CD4-positive, alpha-beta T cell (primary cell): ENCODE data around the gene CCP110. TPM values are rescaled to one million over a fixed set of nuclear protein-coding genes. Genes with fewer than 3 reads are reported as not detected.

Source experiments
- ATAC-seq: fragments of 200-7000 bp; cut with Tn5 transposase; one replicate; pipeline ENCODE4 v1.10.0; 2022; ENCODE audit warnings: mild to moderate bottlenecking; ENCODE audit not compliant: poor library complexity
- CTCF ChIA-PET: fragments of 350-600 bp; sonication (Branson Sonifier 250); formaldehyde crosslinking; loops from one replicate; lab custom pipeline; 2021; ENCODE audit warnings: antibody characterized with exemption, inconsistent platforms; lab: Charles Lee
- POLR2A ChIA-PET: fragments of 350-600 bp; sonication (Branson Sonifier 250); formaldehyde crosslinking; loops from one replicate; lab custom pipeline; 2021; ENCODE audit warnings: antibody characterized with exemption, inconsistent platforms; lab: Charles Lee
- DNase-seq, 14 experiments: peaks; one replicate each; pipeline ENCODE4 v3.0.0-alpha.2; 2013 to 2020; ENCODE audit warnings: mixed read lengths in 2 of 14
- H3K27ac ChIP-seq, 2 donors: one replicate each; pipeline versions ENCODE4 v1.5.1 to v1.7.0; 2013; ENCODE audit warnings: low read length in 2 of 2, low read depth in 1 of 2, mild to moderate bottlenecking in 1 of 2
- H3K27me3 ChIP-seq, 2 experiments: 1 replicate in 1 of 2; 2 replicates in 1 of 2; pipeline versions ENCODE4 v1.6.1 to v1.7.0; 2013; ENCODE audit warnings: low read length in 2 of 2, control low read depth in 1 of 2, mild to moderate bottlenecking in 1 of 2, moderate library complexity in 1 of 2; ENCODE audit not compliant: insufficient read depth in 2 of 2, control insufficient read depth in 1 of 2
- H3K36me3 ChIP-seq: one replicate; pipeline ENCODE4 v1.6.1; 2013; ENCODE audit warnings: low read length, control low read depth; ENCODE audit not compliant: insufficient read depth
- H3K4me1 ChIP-seq: one replicate; pipeline ENCODE4 v1.6.1; 2013; ENCODE audit warnings: low read length, control low read depth; ENCODE audit not compliant: insufficient read depth
- H3K4me3 ChIP-seq: one replicate; pipeline ENCODE4 v1.5.1; 2013; ENCODE audit warnings: mild to moderate bottlenecking, low read length, moderate library complexity
- H3K9me3 ChIP-seq, 2 experiments: 1 replicate in 1 of 2; 2 replicates in 1 of 2; pipeline versions ENCODE4 v1.6.1 to v1.7.0; 2013; ENCODE audit warnings: low read length in 2 of 2, mild to moderate bottlenecking in 2 of 2, control low read depth in 1 of 2, moderate library complexity in 1 of 2; ENCODE audit not compliant: control insufficient read depth in 1 of 2, insufficient read depth in 1 of 2
- H3K27ac Mint-ChIP-seq: one replicate; pipeline ENCODE4 v1.8.0; 2020; ENCODE audit warnings: mixed read lengths
- H3K27me3 Mint-ChIP-seq: one replicate; pipeline ENCODE4 v1.8.0; 2021; ENCODE audit warnings: mixed read lengths
- H3K36me3 Mint-ChIP-seq: one replicate; pipeline ENCODE4 v1.8.0; 2021; ENCODE audit warnings: low read depth, mixed read lengths
- H3K4me1 Mint-ChIP-seq: one replicate; pipeline ENCODE4 v1.8.0; 2021; ENCODE audit warnings: low read depth, mixed read lengths
- H3K4me3 Mint-ChIP-seq: one replicate; pipeline ENCODE4 v1.8.0; 2020; ENCODE audit warnings: mild to moderate bottlenecking, mixed read lengths
- H3K9me3 Mint-ChIP-seq: one replicate; pipeline ENCODE4 v1.8.0; 2020; ENCODE audit warnings: mixed read lengths
- intact Hi-C, 2 experiments: fragments of 100-400 bp; cut with DNase I in 1 of 2; cut with micrococcal nuclease in 1 of 2; formaldehyde crosslinking; loops; one replicate each; pipeline versions ENCODE4 v1.15.1 to v1.9.0; 2023 to 2025; cut with DNase I, micrococcal nuclease
- total RNA-seq, 174 experiments: library from RNA in 2 of 174; stranded (reverse) in 2 of 174; gene quantifications; one replicate each; pipeline ENCODE4 v1.2.3 and lab custom pipeline; 2021 to 2026
- TF ChIP-seq, protein P1 (sequence below): fragments of 200-600 bp; IDR thresholded peaks from one replicate; pipeline ENCODE4 v1.8.0; 2022; ENCODE audit warnings: antibody characterized with exemption, mild to moderate bottlenecking

The CCP110 gene
- total RNA-seq, 2 experiments from 2014 or later: 14.8 to 15.4 TPM

DNA sequence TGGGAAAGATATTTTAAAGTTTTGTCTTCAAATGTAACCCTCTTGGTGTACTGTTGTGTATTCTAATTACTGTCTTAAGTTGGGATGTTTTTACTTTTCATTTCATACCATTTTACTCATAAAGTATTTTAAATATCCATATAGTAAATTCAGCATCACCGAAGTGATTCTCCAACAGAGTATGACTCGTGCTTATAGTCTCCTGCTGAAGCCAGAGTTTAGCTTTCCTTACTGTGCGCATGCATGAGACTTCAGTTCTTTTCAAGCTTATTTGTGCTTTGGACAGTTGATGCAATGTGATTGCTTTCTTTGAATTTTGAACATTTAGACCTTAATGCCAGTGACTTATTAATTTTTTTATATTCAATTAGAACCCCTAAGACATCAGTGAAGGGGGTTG is 24.4 kb downstream of the CCP110 start:
- TF ChIP-seq, protein P1, sequence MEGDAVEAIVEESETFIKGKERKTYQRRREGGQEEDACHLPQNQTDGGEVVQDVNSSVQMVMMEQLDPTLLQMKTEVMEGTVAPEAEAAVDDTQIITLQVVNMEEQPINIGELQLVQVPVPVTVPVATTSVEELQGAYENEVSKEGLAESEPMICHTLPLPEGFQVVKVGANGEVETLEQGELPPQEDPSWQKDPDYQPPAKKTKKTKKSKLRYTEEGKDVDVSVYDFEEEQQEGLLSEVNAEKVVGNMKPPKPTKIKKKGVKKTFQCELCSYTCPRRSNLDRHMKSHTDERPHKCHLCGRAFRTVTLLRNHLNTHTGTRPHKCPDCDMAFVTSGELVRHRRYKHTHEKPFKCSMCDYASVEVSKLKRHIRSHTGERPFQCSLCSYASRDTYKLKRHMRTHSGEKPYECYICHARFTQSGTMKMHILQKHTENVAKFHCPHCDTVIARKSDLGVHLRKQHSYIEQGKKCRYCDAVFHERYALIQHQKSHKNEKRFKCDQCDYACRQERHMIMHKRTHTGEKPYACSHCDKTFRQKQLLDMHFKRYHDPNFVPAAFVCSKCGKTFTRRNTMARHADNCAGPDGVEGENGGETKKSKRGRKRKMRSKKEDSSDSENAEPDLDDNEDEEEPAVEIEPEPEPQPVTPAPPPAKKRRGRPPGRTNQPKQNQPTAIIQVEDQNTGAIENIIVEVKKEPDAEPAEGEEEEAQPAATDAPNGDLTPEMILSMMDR: no peak
- peaks cover 49% of the 10 kb centered on the region for H3K36me3 Mint-ChIP-seq
- ChIA-PET CTCF (no interaction called here), POLR2A (no interaction called here)
- DNase-seq: no peak
- no peaks in the 10 kb centered on the region for H3K9me3 Mint-ChIP-seq
- ATAC-seq: no peak
- H3K4me3 Mint-ChIP-seq: no peak overlapping the region
- Histone ChIP-seq H3K9me3 (no peaks in the 10 kb centered on the region), H3K4me3 (no peak overlapping the region), H3K27ac (no peak overlapping the region), H3K36me3 (peaks cover 18% of the 10 kb centered on the region), H3K4me1 (no peaks in the 10 kb centered on the region), H3K27me3 (no peaks in the 10 kb centered on the region)
- intact Hi-C loops: no loop called here
- no peak overlapping the region for H3K27ac Mint-ChIP-seq
- H3K27me3 Mint-ChIP-seq: no peaks in the 10 kb centered on the region
- no peaks in the 10 kb centered on the region for H3K4me1 Mint-ChIP-seq

DNA sequence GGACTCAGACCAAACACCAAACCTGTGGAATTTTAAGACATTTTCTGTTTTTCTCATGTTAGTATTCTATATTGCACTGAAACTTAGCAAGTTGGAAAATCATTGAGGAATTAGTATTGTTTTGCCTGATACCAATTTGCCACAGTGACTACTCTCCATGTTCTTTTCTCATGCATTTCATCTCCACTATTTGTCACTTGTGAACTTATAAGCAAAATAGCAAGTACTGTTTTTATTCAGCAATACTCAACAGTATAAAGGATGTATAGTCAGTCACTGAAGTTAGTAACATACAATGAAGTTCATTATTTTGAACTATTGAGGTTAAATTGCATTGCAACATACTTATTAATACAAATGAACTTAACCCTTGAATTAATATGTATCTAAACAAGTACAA is 25.9 kb downstream of the CCP110 start:
- peaks cover 34% of the 10 kb centered on the region for H3K36me3 Mint-ChIP-seq
- Histone ChIP-seq H3K27ac (no peak overlapping the region), H3K27me3 (no peaks in the 10 kb centered on the region), H3K9me3 (no peaks in the 10 kb centered on the region), H3K4me1 (peaks cover 6% of the 10 kb centered on the region), H3K4me3 (no peak overlapping the region), H3K36me3 (peaks cover 9% of the 10 kb centered on the region)
- TF ChIP-seq, protein P1: no peak
- ChIA-PET POLR2A (no interaction called here), CTCF (interaction anchor here (1.5 kb wide), 1 partner anchor 20 kb away, joined by 3 read pairs; no protein-coding TSS in a partner anchor)
- intact Hi-C loops: loop anchor here in 1 of 2 experiments (10.0 kb wide), 3 partner anchors 755 to 1955 kb away; partner anchors contain the start of genes RPS15A and THUMPD1
- no peaks in the 10 kb centered on the region for H3K9me3 Mint-ChIP-seq
- H3K4me3 Mint-ChIP-seq: no peak overlapping the region
- peaks cover 4% of the 10 kb centered on the region for H3K4me1 Mint-ChIP-seq
- H3K27ac Mint-ChIP-seq: no peak overlapping the region
- DNase-seq (no peak), ATAC-seq (no peak)
- no peaks in the 10 kb centered on the region for H3K27me3 Mint-ChIP-seq

DNA sequence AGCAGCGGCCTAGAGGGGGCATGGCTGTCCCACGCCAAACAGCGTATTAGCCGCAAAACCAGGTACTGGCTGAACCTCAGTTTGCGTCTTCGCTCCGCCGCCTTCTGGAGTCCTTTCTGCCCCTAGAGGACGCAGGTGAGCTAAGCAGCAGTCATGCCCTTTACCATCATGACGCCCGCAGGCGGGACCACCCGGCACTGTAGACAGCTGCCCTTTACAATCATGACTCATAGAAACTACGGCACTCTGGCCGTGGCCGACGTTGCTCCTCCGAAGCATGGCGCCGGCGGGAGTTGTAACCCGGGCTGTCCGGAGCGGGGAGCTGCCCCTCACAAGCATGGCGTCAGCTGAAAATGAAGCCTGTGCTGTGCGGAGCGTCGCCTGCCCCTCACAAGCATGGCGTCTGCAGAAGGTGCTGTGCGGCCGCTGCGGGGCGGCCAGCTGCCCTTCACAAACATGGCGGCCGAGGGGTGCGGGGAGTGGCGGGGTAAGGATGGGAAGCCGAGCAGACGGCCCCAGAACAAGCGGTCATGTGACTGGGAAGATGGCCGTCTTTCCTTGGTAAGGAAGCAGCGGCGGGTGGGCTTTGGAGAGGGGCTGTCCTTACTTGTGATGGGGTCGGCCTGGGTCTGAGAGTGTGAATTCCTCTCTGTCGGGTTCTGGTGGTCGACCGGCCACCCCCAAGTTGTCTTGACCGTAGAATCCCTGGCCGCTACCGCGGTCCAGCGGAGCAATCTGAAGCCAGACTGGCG is 31.6 kb downstream of the CCP110 start, which contains the start of gene VPS35L:
Gene VPS35L, plus strand, starts transcription at position 518 of the 752 bp plus-strand sequence. Its CDS starts 27 bp downstream, at position 545.
- ATAC-seq: peak; percentile 96
- Histone ChIP-seq H3K27ac (peak within 1 kb of the TSS; percentile 75 to 88), H3K36me3 (no peaks in the 10 kb centered on the region), H3K27me3 (no peaks in the 10 kb centered on the region), H3K9me3 (no peaks in the 10 kb centered on the region), H3K4me3 (peak within 1 kb of the TSS; percentile 88), H3K4me1 (peaks cover 22% of the 10 kb centered on the region)
- TF ChIP-seq, protein P1: peak; percentile 76
- peaks cover 28% of the 10 kb centered on the region for H3K4me1 Mint-ChIP-seq
- peak within 1 kb of the TSS; percentile 89 for H3K27ac Mint-ChIP-seq
- intact Hi-C loops: loop anchor here (1.0 to 10.0 kb wide), 6 partner anchors 32 to 1949 kb away; partner anchors contain the start of genes COQ7 (in 2 of the 2), CCP110 (in 1 of the 2), RPS15A (in 1 of the 2) and THUMPD1 (in 1 of the 2)
- peak within 1 kb of the TSS; percentile 93 for H3K4me3 Mint-ChIP-seq
- peak; percentile 89 to 99 (median 96) for DNase-seq
- POLR2A ChIA-PET: interaction anchor here (0.6 to 3.1 kb wide), 15 partner anchors 10 to 765 kb away, joined by 3 to 65 read pairs (median 5); partner anchors contain the start of genes ARL6IP1, CCP110, COQ7 and GDE1
- CTCF ChIA-PET: interaction anchor here (0.9 to 3.6 kb wide), 19 partner anchors 8 to 754 kb away, joined by 3 to 40 read pairs (median 5); partner anchors contain the start of genes ARL6IP1, CCP110, COQ7 and GDE1
- H3K36me3 Mint-ChIP-seq: peaks cover 10% of the 10 kb centered on the region
- H3K9me3 Mint-ChIP-seq: no peaks in the 10 kb centered on the region
- H3K27me3 Mint-ChIP-seq: no peaks in the 10 kb centered on the region
